Esophagus squamous epithelium (tissue), 5 donors: ENCODE measurements around the gene PRMT7. TPM values are rescaled to one million over a fixed set of nuclear protein-coding genes. Genes with fewer than 3 reads are reported as not detected.

ENCODE experiments used
- DNase-seq: peaks from one replicate; lab custom pipeline; 2025; lab: John Stamatoyannopoulos, UW
- H3K27ac ChIP-seq, 4 donors: fragments of 200-600 bp; sonication (generic); one replicate each; pipeline ENCODE4 v1.5.1; 2016 to 2019; ENCODE audit warnings: mild to moderate bottlenecking in 1 of 4
- H3K27me3 ChIP-seq, 4 donors: fragments of 200-600 bp; sonication (generic); 1 replicate in 3 of 4; 2 replicates in 1 of 4; pipeline versions ENCODE4 v1.5.1 to v1.6.0; 2017 to 2021; ENCODE audit warnings: antibody characterized with exemption in 1 of 4
- H3K36me3 ChIP-seq, 3 donors: fragments of 200-600 bp; sonication (generic); one replicate each; pipeline ENCODE4 v1.5.1; 2016 to 2019
- H3K4me1 ChIP-seq, 3 donors: fragments of 200-600 bp; sonication (generic); one replicate each; pipeline ENCODE4 v1.5.1; 2017 to 2019
- H3K4me3 ChIP-seq, 4 donors: fragments of 200-600 bp; sonication (generic); 1 replicate in 3 of 4; 2 replicates in 1 of 4; pipeline ENCODE4 v1.5.1; 2016 to 2019; ENCODE audit warnings: mild to moderate bottlenecking in 2 of 4, moderate library complexity in 1 of 4
- H3K9me3 ChIP-seq, 3 donors: fragments of 200-600 bp; sonication (generic); one replicate each; pipeline ENCODE4 v1.5.1; 2016 to 2019
- CTCF ChIP-seq, 6 experiments: fragments of 450-650 bp in 4 of 6; fragments of 200-600 bp in 2 of 6; sonication (generic) in 2 of 6; IDR thresholded peaks; one replicate each; pipeline ENCODE4 v1.5.1; 2016 to 2019; ENCODE audit warnings: antibody characterized with exemption in 6 of 6, mild to moderate bottlenecking in 4 of 6, moderate library complexity in 4 of 6
- POLR2A ChIP-seq, 4 donors: fragments of 450-650 bp; IDR thresholded peaks; one replicate each; pipeline ENCODE4 v1.6.1; 2017; ENCODE audit warnings: antibody characterized with exemption in 4 of 4, mild to moderate bottlenecking in 4 of 4, moderate library complexity in 3 of 4
- WGBS, 2 donors: methylation state at CpG; one replicate each; pipeline ENCODE4 v1.1.5; 2018; 5-methylcytosine and 5-hydroxymethylcytosine counted together
- intact Hi-C: fragments of 100-400 bp; cut with DNase I; formaldehyde crosslinking; loops from one replicate; pipeline ENCODE4 v1.15.0; 2022
- total RNA-seq, 4 donors: library from RNA; depleted of rRNA; stranded (reverse); fragments of >200 nt; gene quantifications; one replicate each; pipeline ENCODE4 v1.1.0, GENCODE V29; 2016
- donor health status: DM: yes; HTN: yes; CAD: no.

Gene PRMT7
- total RNA-seq, 4 donors from 2014 or later = 15.2 to 35.7 (median 21.2) TPM

- Histone ChIP-seq H3K36me3 (peaks cover 0 to 23% (median 0%) of the 10 kb centered on the region in 3 donors), H3K4me3 (no peak overlapping the region), H3K27ac (no peak overlapping the region), H3K27me3 (peaks cover 0 to 44% (median 3%) of the 10 kb centered on the region in 4 donors), H3K4me1 (peaks cover 0 to 60% (median 0%) of the 10 kb centered on the region in 3 donors), H3K9me3 (no peaks in the 10 kb centered on the region)
- no peak for DNase-seq
- TF ChIP-seq CTCF (IDR thresholded peaks at IDR 0.05) (no peak), POLR2A (IDR thresholded peaks at IDR 0.05) (no peak)
- intact Hi-C loops = no loop called here
- WGBS, 2 donors = 87% methylated on average over 7 of the region's 8 CpGs; no CpG with 5 or more reads in 1 of the 2 donors
Observed at GRCh38 chr16:68362262-68362913, 51.6 kb downstream of the PRMT7 start.

GRCh38 chr16:68362947-68363657 lies 52.3 kb downstream of the PRMT7 start:
- 31 to 49% methylated on average over 4 of the region's 18 CpGs for WGBS, 2 donors
- no peak for TF ChIP-seq POLR2A (IDR thresholded peaks at IDR 0.05)
- TF ChIP-seq CTCF (IDR thresholded peaks at IDR 0.05) = no peak
- peaks cover 0 to 55% (median 0%) of the 10 kb centered on the region in 3 donors for H3K4me1 ChIP-seq
- H3K9me3 ChIP-seq = no peaks in the 10 kb centered on the region
- intact Hi-C loops = no loop called here
- peaks cover 0 to 15% (median 0%) of the 10 kb centered on the region in 3 donors for H3K36me3 ChIP-seq
- DNase-seq = no peak
- no peak overlapping the region for H3K27ac ChIP-seq
- H3K27me3 ChIP-seq = peaks cover 0 to 52% (median 3%) of the 10 kb centered on the region in 4 donors
- no peak overlapping the region for H3K4me3 ChIP-seq

GRCh38 chr16:68363658-68364521 lies 53.1 kb downstream of the PRMT7 start:
- no peak for DNase-seq
- no peak overlapping the region for H3K4me3 ChIP-seq
- WGBS, 2 donors = 65 to 76% methylated on average over 9 to 10 of the region's 22 CpGs
- peaks cover 0 to 55% (median 0%) of the 10 kb centered on the region in 3 donors for H3K4me1 ChIP-seq
- H3K27me3 ChIP-seq = peaks cover 0 to 60% (median 3%) of the 10 kb centered on the region in 4 donors
- H3K27ac ChIP-seq = no peak overlapping the region
- intact Hi-C loops = no loop called here
- peaks cover 0 to 10% (median 0%) of the 10 kb centered on the region in 3 donors for H3K36me3 ChIP-seq
- H3K9me3 ChIP-seq = no peaks in the 10 kb centered on the region
- no peak for TF ChIP-seq CTCF (IDR thresholded peaks at IDR 0.05)
- TF ChIP-seq POLR2A (IDR thresholded peaks at IDR 0.05) = no peak

- no peak for DNase-seq
- no peak for TF ChIP-seq POLR2A (IDR thresholded peaks at IDR 0.05)
- peak in 1 of 6 experiments; percentile 17 for TF ChIP-seq CTCF (IDR thresholded peaks at IDR 0.05)
- WGBS, 2 donors = 21 to 38% methylated on average over 3 to 4 of the region's 14 CpGs
- H3K27me3 ChIP-seq = peaks cover 0 to 60% (median 3%) of the 10 kb centered on the region in 4 donors
- no peak overlapping the region for H3K27ac ChIP-seq
- no peak overlapping the region for H3K4me3 ChIP-seq
- H3K36me3 ChIP-seq = peaks cover 0 to 3% (median 0%) of the 10 kb centered on the region in 3 donors
- H3K4me1 ChIP-seq = peaks cover 0 to 49% (median 0%) of the 10 kb centered on the region in 3 donors
- intact Hi-C loops = no loop called here
- no peaks in the 10 kb centered on the region for H3K9me3 ChIP-seq
Observed at GRCh38 chr16:68364561-68364998, 53.8 kb downstream of the PRMT7 start.
